HG03095 (cell line): Measurements from ENCODE around the gene APLP2.
A peak's percentile ranks its signal among the peaks of the same experiment; 100 is the strongest.
"Not testable (repeated sequence)": the region's sequence is repeated elsewhere in the genome, so short reads cannot be mapped to it uniquely, and the experiment has no call there.

Experiments
- ATAC-seq: cut with Tn5 transposase; IDR thresholded peaks from one replicate; pipeline ENCODE4 v1.9.1; 2021; ENCODE audit warnings: moderate library complexity; ENCODE audit not compliant: unreplicated experiment

Gene APLP2

DNA sequence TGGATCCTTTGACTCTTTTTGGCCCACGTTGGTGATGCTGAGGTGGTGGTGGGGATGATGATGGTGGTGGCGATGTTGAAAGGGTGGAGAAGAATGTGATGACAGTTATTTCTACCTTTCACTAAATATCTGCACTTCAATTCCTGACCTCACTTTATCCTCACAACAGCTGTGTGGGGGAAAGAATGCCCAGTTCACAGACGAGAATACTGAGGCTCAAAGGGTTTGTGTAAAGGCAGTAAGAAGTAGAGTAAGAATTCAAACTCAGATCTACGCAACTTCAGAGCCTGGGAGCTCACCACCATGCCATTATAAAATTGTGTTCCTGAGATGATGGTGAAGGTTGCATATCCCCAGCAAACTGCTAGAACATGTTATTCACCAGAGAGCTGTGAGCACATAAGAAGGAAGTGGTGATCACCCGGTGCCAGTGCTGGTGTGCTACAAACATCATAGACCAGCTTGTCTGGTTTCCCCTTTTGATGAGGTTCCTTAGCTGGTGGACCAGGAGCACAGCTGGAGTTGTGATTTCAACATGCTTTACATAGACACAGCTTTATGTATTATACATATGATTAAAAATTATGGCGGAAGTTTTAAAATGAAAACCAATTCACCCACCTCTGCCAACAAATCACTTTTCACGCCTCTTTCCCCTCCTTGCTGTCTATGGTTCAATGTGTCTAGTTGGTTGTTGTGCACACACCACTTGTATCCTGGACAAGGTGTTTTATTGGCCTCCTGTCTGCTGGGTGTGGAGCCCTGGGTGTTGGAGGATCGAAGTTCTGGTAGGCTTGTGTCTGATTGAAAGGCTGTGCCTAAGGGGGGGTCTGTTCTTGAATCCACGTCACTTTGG lies 96.1 kb downstream of the APLP2 start:
- no peak for ATAC-seq

DNA sequence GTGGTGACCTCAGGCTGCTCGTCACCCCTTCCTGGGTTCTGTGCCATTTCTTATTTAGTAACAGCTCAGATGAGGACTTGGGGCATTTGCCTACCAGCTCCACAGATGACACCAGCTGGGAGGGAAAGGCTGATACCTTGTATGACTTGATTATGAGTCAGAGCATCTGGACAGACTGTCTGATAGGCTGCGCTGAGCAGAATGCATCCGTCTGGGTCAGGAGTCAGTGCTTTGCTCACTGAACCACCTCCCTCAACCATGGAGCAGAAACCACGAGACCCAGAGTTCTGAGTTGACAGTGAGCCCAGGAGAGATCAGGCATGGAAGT lies 96.7 kb downstream of the APLP2 start:
- no peak for ATAC-seq

DNA sequence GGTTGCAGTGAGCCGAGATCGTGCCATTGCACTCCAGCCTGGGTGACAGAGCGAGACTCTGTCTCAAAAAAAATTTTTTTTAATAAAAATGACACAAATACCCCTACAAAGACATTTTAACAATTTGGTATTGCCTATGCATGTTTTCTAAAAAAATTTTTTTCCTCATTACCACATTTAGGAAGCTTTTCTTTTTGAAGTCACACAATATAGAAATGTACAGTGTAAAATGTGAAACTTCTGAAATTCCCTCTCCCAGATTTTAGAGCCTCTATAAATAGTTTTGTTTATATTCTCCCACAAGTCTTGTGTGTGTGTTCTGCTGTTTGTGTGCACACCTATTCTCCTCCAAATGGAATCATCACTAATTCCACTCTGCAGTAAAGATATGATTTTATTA lies 97.5 kb downstream of the APLP2 start:
- ATAC-seq = no peak

DNA sequence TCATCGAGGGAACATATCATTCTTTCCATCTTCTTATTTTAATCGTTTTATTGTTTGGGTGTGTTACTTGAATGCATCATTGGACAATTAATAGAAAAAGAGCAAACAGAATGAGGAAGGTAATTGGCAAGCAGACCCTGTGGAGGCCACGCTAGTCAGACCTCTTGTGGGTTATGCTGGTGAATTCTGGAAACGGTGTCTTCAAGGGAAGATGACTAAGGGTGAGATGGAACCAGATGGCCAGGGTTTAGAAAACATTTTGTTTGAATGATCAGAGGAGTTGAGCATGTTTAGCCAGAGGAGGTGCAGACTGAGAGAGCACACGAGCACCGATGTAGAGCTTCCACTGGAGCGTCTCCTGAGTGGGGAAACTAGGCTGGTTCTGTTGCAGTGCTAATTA lies 98.4 kb downstream of the APLP2 start:
- ATAC-seq = no peak

DNA sequence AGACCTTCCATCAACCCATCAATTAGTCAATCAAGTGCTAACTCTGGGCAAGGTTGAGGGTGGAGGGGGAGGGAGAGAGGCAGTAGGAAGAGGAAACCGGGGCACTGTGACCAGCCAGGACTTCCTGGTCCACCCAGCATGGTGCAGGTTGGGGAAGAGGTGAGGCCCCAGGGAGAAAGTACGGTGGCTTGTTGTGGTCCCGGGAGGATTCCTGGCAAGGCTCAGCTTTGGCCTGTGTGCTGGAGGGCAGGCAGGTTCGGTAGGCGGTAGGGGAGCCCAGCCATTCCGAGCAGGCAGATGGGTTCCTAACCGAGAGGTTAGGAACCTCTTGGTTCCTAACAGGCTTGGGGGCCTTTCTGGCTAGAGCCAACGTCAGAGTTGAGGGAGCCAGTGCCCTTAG lies 100.7 kb downstream of the APLP2 start:
- ATAC-seq = no peak

DNA sequence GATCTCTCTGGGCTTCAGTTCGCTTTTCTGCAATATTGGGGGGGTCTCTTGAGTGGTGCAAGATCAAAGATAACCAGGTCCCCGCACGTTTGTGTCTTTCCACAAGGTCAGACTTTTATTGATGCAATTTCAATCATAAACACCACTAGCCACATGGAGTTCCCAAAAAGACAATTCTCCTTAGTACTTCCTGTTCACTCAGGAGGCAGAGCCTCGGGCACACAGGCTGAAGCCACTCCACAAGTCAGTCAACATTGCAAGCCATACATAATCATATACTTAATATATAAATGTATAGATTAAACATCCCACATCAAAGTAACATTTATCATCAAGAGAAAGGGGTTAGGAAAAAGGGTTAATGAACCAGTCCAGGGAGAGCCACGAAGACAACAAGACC lies 101.8 kb downstream of the APLP2 start:
- ATAC-seq = no peak

DNA sequence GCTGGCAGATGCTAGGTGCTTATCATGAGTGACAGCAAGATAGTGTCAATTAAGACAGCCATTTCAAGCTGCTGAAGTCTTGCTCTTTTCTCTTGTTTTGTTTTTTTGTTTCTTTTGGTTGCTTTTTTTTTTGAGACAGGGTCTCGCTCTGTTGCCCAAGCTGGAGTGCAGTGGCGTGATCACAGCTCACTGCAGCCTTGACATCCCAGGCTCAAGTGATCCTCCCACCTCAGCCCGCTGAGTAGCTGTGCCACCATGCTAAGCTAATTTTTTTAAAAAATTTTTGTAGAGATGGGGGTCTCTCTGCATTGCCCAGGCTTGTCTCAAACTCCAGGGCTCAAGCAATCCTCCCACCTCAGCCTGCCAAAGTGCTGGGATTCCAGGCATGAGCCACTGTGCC lies 102.3 kb downstream of the APLP2 start:
- ATAC-seq = not testable (repeated sequence)

DNA sequence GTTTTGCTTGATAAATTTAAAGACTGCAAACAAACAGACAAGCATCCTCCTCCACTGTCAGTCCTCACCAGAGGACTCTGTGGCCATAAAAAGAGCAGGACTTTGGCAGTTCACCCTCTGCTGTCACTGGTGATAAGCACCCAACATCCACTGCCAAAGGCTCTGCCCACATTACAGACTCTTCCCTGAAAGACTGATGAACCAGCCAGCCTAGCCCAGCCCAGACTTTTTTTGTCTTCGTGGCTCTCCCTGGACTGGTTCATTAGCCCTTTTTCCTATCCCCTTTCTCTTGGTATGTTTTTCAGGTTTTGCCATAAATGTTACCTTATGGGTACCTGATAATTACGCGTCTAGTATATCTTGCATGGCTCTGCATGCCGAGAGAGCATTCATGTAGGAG lies 104.9 kb downstream of the APLP2 start:
- ATAC-seq = no peak

DNA sequence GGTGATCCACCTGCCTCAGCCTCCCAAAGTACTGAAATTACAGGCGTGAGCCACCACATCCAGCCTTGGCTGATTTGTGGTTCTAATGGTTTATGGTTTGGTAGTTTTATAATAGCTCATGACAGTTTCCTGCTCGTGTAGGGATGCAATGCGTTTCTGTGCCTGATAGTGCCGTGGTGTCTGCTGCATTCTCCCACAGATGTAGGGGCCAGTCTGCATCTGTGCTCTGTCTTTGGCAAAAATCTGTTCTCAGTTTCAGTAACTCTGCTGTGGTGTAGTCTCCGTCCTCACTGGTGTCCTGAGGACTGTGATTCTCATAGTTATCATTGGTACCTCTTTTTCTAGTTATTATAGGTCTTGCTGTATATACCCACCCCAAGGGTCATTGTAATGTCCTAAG lies 106.2 kb downstream of the APLP2 start:
- no peak for ATAC-seq

DNA sequence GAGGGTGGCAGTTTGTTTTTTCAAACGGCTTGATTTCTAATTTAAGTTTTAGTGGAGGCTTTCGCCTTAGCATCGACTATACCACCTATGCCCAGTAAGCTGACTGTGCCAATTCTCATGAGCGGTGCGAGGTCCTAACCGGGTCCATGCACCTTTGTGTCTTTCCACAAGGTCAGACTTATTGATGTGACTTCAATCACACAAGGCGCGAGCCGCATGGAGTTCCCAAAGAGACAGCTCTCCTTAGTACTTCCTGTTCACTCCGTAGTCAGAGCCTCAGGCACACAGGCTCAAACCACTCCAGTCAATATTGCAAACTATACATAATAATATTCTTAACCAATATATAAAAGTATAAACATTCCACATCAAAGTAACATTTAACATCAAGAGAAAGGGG lies 108.1 kb downstream of the APLP2 start:
- no peak for ATAC-seq

DNA sequence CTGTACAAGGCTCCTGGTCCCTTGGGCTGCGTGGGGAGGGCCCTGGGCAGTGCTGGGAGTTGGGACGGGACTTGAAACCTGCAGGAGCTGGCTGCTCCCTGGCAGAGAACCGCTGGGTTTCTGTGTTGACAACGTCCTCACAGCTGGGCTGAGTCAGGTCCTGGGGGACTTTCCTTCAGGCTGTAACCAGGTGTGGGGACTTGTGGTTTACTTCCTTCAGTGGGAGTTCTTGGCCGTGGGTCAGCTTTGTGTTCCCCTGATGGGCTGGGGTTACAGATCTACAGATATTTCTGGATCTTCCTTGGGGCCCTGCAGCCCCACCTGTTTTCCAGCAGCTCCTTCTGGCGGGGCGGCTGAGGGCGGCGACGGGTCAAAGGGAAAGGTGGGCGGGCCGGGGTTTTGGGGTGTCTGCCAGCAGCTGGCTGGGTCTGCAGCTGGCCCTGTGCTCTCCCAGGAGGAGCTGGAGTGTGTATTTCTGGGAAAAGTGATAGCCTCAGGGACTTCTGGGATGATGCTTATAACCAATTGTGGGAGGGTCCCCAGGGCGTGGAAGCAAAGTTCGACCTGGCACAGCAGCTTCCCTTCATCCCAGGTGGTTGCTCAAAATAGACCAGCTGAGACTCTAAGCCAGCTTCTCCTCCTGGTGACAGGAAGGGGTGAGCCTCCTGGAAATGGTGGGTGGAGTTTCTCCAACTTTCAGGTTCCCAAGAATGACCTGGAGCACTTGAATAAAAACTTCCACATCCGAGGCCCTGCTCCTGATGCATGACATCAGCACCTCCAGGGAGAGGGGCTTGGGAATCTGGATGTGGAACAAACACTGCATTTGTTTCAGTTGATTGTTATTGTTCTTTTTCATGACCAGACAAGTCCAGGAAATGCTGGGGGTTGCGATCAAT lies 109.0 kb downstream of the APLP2 start:
- ATAC-seq = no peak

DNA sequence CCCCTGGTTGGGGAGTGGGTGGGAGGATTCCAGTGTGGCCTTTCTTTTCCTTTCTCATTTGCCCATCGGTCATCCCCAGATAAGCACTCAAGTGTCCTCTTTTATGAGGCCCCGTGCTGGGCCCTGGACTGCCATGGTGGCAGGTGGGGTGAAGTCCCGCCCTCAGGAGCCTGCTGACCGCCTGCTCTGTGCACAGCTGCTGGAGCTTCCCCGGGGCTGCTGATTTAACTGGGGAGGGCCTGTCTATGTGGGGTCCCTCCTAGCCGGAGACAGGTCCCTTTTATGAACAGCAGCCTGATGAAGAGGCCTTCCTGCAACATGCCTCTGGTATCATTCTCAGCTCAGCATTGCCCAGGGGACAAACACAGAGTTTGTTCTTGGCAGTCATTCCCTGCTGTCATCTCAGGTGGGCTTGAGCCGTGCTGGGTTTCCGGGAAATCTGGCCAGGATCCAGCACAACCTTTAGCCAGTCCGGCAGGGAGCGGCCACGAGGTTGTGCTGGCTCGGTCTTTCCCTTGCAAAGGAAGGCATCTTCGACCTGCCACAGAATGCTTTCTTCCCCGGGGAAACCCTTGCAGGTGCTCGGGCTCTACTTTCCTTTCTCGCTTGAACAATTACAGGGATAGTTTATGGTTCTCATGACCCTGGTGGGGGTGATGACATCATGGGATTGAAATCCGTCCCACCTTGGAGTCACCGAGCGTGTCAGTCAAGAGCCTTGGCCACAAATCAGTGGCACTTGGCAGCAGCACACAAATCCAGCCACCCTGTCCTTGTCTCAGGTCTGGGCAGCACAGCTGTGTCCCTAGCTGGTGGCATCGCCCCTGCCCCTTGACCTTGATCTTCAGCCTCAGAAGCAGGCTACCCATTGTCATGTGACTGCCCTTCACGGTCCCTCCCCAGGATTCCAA lies 110.0 kb downstream of the APLP2 start:
- no peak for ATAC-seq

DNA sequence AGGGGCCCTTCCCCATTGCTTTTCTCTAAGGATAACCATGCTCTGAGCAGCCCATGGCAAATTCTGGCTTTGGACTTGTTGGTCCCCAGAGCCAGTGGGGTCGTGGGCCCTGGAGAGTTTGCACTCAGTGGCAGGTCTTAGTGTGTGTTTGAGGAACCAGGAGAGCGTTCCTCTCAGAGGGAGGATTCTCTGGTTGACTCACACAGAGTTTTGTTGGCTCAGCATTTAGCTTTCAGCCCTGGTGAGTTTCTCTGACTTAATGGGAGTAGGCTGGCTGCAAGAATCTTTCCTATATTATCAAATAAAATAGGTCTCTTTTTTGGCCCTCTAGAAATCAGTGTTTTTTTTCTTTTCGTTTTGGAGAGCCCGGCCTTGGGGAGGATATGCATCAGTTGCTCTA lies 110.8 kb downstream of the APLP2 start:
- ATAC-seq = peak; percentile 40

DNA sequence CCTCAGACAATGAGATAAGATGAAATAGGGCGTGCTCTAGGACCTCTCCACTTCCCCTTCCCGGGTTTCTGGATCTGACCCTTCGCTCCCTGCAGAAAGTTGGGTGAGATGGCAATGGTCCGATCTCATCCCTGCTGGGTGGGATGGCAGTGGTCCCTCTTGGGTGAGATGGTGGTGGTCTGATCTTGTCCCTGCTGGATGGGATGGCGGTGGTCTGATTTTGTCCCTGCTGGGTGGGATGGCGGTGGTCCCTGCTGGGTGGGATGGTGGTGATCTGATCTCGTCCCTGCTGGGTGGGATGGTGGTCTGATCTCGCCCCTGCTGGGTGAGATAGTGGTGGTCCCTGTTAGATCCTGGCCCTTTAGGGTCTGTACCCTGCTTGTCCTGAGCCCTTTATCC lies 111.2 kb downstream of the APLP2 start:
- no peak for ATAC-seq

DNA sequence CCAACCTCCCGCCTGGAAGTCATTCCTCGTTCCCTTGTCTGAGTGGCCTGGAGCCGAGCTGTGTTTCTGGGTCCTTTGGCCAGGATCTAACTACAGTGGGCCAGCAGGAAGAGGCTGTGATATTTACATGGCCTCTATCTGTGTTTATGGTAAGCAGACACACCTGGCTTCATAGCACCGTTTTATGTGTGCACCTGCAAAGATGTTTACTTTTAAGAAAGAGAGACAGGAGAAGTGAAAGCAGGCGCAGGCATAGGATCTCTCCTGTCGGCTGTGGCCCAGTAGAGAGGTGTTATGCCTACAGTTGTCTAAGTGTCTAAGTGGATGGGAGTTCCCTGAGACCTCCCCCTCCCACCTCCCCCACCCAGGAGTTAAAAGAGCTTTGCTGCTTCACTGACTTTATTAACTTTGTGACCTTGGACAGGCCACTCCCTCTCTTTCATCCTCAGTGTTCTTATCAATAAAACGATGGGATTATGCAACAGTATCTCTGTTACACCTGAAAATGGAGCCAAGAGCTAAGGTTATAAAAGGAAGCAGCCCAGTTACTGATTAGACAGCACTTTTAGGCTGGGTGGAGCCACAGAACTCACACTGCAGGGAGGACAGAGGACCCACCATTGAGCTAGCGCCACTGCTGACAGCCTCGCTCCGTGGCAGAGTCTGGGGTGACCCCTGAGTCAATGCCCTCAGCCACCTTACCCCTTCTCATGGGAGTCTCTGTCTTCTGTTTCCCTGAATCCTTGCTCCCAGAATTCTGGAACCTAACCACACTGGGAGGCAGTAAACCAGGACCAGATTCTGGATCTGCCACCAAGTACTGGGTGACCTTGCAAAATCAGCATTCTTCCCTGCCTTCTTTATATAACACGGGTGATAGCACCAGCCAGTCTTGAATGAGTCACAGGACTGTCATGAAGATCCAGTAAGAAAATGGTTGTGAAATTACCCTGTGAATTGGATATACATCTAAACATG lies 111.9 kb downstream of the APLP2 start:
- ATAC-seq = peak; percentile 65

DNA sequence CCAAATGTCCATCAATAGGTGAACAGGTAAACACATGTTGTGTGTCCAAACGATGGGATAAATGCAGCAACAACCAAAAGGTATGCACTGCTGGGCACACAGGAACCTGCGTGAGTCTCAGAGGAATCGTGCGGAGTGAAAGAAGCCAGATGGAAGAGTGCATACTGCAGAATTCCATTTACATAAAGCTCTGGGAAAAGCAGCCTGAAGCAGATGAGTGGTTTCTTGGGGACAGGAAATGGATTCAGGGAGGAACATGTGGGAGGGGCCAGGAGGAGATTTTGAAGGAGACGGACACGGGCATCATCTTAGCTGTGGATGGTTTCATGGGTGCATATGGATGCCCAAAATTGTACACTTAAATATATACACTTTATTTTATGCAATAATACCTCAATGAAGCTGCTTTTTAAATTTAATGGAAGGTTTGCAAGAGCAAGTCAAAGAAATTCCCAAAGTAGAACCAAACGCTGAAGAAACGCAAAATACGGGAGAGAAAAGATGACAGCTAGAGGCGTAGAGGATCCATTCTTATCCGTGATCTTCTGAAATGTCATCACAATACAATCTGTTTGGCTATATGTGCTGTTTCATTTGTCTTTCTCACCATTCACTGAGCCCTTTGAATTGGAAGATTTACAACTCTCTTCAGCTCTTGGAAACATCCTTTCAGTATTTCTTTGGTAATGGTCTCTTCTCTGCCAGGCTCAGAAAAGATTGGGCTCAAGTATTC lies 114.3 kb downstream of the APLP2 start:
- ATAC-seq = no peak

DNA sequence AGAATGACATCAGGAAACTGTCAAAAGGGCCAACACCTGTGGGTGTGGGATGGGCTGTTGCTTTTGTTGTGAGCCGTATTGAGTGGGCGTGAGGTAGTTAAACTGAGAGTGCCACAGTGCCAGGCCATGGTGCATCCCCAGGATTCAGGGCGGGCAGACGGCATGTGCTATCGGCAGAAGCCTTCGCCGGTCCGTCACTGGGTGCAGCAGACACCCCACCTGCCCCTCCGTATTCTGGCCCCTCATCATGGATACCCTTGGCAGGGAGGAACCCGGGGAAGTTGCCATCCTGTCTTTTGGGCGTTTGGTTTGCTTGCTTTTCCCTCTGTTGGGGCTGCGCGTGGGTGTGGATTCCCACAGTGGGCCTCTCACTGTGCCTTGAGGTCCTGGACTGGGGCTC lies 117.4 kb downstream of the APLP2 start:
- no peak for ATAC-seq

DNA sequence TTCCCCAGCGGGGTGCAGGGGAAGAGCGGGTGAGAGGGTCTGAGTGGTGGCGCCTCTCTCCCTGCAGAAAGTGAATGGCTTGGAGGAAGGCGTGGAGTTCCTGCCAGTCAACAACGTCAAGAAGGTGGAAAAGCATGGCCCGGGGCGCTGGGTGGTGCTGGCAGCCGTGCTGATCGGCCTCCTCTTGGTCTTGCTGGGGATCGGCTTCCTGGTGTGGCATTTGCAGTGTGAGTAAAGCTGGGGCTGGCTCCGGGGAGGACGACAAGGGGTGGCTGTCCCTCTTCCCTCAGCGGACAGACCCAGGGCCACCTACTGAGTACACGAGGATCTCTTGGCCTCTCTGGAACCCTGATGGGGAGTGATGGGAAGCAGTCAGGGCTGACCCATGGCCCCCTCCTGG lies 118.4 kb downstream of the APLP2 start:
- ATAC-seq = no peak

DNA sequence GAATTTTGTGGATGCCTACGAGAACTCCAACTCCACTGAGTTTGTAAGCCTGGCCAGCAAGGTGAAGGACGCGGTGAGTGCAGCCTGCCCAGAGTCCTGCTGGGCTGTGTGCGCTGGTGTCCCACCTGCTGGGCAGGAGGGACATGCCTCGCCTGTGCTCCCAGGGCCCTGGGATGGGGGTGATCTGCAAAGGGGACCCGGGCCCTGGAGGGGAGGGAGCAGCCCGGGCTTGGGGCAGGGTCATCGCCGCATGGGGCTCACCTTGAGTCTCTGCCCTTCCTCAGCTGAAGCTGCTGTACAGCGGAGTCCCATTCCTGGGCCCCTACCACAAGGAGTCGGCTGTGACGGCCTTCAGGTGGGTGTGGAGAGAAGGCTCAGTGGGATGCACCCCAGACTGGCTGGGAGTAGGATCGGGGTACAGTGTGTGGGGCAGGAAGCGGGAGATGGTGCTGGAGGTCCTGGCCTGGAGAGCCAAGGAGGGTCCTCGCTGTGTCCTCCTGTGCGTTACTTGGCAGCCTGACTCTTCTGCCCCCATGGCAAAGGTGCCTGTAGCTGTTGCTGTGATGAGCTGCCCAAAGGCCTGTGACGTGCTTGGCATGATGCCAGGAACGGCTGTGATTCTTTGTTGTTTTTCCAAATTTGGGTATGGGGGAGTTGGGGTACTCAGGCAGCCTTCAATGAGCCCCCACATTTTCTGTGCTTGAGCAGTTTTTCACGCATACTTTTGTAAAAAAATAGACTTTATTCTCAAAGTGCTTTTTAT lies 119.1 kb downstream of the APLP2 start:
- no peak for ATAC-seq
